NCI-H1048 (cell line): Measurements from ENCODE around the gene TTC7B.

ENCODE experiments used
- DNase-seq: peaks from one replicate; lab custom pipeline; 2025; lab: John Stamatoyannopoulos, UW

TTC7B gene

GRCh38 chr14:90805662-90806540 is 10.3 kb downstream of the TTC7B start:
- no peak for DNase-seq

GRCh38 chr14:90805084-90805391 is 11.2 kb downstream of the TTC7B start:
- no peak for DNase-seq

- DNase-seq = no peak
These were observed 11.7 kb downstream of the TTC7B start for GRCh38 chr14:90804292-90805083.

- DNase-seq = no peak
These were observed 13.0 kb downstream of the TTC7B start for GRCh38 chr14:90803249-90803648.

GRCh38 chr14:90799420-90799819 is 16.8 kb downstream of the TTC7B start:
- no peak for DNase-seq

- no peak for DNase-seq
These were observed 18.3 kb downstream of the TTC7B start for GRCh38 chr14:90797919-90798318.

GRCh38 chr14:90797451-90797850 is 18.8 kb downstream of the TTC7B start:
- DNase-seq = no peak

GRCh38 chr14:90796329-90796728 is 19.9 kb downstream of the TTC7B start:
- DNase-seq = no peak

GRCh38 chr14:90795744-90796143 is 20.5 kb downstream of the TTC7B start:
- no peak for DNase-seq

GRCh38 chr14:90791486-90791885 is 24.7 kb downstream of the TTC7B start:
- DNase-seq = no peak

- no peak for DNase-seq
These were observed 28.2 kb downstream of the TTC7B start for GRCh38 chr14:90788031-90788430.

GRCh38 chr14:90785876-90786450 is 30.3 kb downstream of the TTC7B start:
- DNase-seq = no peak

GRCh38 chr14:90785471-90785870 is 30.8 kb downstream of the TTC7B start:
- DNase-seq = no peak

- no peak for DNase-seq
These were observed 31.5 kb downstream of the TTC7B start for GRCh38 chr14:90784621-90785270.

- DNase-seq = no peak
These were observed 32.9 kb downstream of the TTC7B start for GRCh38 chr14:90783344-90783743.

- no peak for DNase-seq
These were observed 33.3 kb downstream of the TTC7B start for GRCh38 chr14:90782892-90783291.

GRCh38 chr14:90781876-90782275 is 34.4 kb downstream of the TTC7B start:
- no peak for DNase-seq

- DNase-seq = no peak
These were observed 34.9 kb downstream of the TTC7B start for GRCh38 chr14:90781344-90781761.

- no peak for DNase-seq
These were observed 35.7 kb downstream of the TTC7B start for GRCh38 chr14:90780519-90780918.

GRCh38 chr14:90778571-90779255 is 37.5 kb downstream of the TTC7B start:
- no peak for DNase-seq

- no peak for DNase-seq
These were observed 38.3 kb downstream of the TTC7B start for GRCh38 chr14:90777830-90778485.
